Medulla oblongata (tissue), 1 donor: ENCODE data around the gene TAC3.
"Not testable (repeated sequence)": the region's sequence is repeated elsewhere in the genome, so short reads cannot be mapped to it uniquely, and the experiment has no call there.

ENCODE experiments used
- DNase-seq: peaks from one replicate; pipeline ENCODE4 v3.0.0-alpha.2; 2015; ENCODE audit errors: extremely low spot score

TAC3 gene

GRCh38 chr12:57016348-57016747, at the start of gene TAC3:
TAC3 (minus strand) TSS chr12:57016529; CDS start chr12:57015797, 732 bp downstream.
- no peak for DNase-seq

GRCh38 chr12:57063991-57064685, 47.8 kb upstream of the TAC3 start:
- DNase-seq = peak; percentile 56

GRCh38 chr12:57058454-57058853, 42.1 kb upstream of the TAC3 start:
- DNase-seq = no peak

DNA sequence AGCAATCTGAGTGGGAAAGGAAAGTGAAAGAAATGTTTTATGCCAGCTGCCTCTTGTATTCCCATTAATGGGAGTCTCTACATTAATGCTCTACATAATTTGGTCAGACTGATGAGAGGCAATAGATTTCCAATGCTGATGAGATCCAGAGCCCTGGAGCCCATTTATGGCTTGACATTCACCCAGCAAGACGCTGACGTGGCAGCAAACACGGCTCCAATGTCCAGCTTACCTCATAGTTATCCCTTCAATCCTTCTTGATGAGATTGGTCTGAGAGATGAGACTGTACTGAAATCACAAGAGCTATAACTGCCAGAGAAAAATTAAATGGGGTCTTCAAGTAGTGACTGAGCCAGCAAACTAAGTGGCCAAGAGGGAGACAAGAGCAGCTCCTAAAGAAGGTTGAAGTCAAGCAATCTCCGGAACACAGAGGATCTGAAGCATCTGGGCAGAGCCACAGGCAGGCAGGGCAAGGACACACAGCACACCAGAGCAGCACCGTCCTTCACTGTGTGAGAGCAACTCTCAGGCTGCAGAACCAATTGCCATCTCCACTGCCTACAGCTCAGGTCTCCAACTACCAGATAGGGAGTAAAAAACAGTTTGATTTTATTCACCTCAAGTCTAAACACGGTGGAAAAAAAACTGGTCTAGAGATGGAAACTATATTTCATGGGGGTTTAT, 40.9 kb upstream of the TAC3 start:
- no peak for DNase-seq

GRCh38 chr12:57055824-57056223, 39.5 kb upstream of the TAC3 start:
- DNase-seq = no peak

- DNase-seq = not testable (repeated sequence)
Observed at GRCh38 chr12:57053901-57054300, 37.6 kb upstream of the TAC3 start.

DNA sequence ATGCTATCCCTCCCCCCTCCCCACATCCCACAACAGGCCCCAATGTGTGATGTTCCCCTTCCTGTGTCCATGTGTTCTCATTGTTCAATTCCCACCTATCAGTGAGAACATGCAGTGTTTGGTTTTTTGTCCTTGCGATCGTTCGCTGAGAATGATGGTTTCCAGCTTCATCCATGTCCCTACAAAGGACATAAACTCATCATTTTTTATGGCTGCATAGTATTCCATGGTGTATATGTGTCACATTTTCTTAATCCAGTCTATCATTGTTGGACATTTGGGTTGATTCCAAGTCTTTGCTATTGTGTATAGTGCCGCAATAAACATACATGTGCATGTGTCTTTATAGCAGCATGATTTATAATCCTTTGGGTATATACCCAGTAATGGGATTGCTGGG, 36.8 kb upstream of the TAC3 start:
- not testable (repeated sequence) for DNase-seq

DNA sequence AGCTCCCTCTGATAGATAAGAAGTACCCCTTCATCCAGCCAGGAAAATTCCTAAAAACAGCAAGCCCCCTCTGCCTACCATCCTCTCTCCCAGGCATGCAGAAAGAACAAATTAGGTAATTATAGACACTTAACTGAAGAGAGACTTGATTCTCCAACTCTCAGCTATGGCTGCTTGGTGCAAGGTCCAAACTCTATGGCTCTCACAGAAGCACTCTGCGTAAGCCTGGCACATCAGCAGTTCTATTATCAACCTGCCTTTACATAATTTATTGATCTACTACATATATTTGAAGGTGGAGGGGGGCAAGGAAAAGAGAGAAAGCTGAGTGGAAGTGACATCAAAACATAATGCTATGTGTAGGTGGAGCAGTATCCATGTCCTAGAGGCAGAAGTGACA, 34.7 kb upstream of the TAC3 start:
- DNase-seq = no peak

DNA sequence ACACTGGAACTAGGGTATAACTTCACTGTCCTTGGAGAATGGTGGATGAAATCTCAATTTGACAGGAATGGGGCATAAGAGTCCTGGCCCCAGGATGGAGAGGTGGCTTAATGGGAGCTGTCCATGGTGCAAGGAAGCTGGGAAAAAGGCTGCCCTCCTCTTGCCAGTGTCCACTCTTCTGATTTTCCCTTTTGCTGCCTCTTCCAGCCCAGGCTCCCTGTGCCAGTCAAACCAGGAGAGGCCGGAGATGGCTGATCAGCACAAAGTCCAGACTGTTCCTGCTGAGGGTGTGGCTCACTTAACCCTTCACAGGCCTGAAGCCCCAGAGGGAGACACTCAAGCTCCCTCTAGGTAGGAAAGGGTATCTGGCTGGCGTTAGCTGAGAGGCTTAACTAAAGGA, 33.6 kb upstream of the TAC3 start, which contains the start of gene MYO1A:
TSS of gene MYO1A (minus strand) at position 240 of the 400 bp plus-strand sequence. CDS start 1,806 bp downstream, outside the sequence.
- DNase-seq = no peak

- DNase-seq = no peak
Observed at GRCh38 chr12:57049119-57049446, 32.8 kb upstream of the TAC3 start.

DNA sequence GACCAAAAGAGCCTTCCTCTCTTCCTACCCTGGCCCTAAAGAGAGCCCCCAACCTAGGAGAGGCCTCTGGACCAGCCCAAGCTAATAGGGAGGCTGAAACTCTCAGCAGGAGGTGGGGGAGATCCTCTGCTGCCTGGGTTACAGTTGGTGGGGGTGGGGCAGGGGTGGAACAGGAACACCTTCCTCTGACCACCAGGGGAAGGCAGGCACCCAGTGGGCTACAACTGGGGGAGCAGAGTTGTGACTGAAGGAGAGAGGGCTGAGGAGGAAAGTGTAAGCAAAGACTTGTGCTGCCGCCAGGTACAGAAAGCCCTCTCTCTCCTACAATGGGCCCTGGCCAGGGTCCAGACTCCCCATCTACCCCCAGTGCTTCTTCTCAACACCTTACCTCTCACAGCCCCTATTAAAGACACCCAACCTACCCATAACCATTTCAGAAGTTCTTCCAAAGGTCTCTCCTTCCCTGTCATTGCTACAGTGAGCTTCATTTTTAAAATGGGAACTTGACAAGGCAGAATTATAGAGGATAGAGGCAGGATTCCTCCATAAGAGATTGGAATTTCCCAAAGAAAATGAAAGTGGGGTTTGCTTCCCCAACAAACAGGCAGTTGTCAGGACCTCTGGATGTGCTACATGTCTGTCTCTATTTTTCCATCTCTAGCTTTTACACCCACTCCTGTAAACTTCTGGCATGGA, 32.2 kb upstream of the TAC3 start:
- DNase-seq = no peak

DNA sequence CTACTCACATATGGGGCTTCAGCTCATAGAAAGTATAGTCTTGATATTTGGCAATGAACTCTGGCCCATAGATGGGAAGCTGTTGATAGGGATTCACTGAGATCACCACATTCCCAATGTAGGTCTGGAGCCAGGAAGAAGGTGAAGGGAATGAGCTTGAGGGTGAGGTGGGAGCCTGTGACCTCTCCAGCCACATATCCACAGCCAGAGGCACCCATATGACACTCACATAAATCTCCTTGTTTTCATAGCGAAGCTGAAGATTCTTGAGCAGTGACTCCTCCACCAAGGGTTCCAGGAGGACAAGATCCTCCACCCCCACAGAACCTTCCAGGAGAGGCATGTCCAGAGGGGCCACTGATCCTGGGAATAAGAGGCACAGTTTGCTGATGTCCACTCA, 31.7 kb upstream of the TAC3 start:
- DNase-seq = no peak

- peak; percentile 59 for DNase-seq
Observed at GRCh38 chr12:57046947-57047890, 30.9 kb upstream of the TAC3 start.

DNA sequence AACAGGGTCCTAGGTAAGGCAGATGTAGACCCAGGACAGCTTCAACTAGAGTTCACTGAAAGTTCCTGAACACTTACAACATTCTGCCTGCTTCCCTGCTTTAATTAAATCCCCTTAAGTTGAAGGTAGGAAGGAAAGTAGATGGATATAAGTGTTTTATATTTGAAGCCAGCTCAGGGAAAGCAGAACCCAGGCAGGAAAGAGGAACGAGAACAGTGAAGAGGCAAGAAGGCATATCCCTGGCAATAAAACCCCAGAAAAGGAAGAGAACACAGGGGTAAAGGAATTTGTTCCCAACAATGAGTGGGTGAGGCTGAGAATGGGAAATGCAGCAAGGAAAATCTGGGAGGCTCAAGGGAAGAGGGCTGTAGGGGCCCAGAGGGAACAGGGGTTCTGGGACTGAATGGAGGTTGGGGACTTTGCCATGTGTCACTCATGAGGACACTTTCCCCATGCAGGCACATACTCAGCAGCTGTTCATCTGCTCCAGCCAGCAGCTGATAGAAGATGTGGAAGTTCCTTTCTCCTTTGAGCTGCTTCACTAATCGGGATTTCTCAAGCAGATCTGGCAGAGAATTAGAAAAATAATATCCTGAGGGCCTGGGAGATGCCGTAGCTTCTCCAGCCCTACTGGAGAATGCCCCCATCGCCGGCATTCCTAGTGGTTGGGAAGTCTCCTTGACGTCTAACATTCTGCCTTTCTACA, 29.9 kb upstream of the TAC3 start:
- peak; percentile 62 for DNase-seq

- DNase-seq = no peak
Observed at GRCh38 chr12:57044889-57045288, 28.6 kb upstream of the TAC3 start.

DNA sequence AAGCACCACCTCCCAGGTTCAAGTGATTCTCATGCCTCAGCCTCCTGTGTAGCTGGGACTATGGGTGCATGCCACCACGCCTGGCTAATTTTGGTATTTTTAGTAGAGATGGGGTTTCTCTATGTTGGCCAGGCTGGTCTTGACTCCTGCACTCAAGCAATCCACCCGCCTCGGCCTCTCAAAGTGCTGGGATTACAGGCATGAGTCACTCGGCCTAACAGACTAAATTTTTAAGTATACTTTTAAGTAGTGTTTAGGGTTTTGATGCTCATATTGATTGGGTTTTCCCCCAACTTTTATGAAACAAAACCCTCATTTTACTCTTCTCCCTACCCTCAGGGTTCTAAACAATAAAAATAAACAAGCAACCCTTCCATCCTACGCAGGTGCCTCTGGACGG, 28.1 kb upstream of the TAC3 start:
- no peak for DNase-seq

DNA sequence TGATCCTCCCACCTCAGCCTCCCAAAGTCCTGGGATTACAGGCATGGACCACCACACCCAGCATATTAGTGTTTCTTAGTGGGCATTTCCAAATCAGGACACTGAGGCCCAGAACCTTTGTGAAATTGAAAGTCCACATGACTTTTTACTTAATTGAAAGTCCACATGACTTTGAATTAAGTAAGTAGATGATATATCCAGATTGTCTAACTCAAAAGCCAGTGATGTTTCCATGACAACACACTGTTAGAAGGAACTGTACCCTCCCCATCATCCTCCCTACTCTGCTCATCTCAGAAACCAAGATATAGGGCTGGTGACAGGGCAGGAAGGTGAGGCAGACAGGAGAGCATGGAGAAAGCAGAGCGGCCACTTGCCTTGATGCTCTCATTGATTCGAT, 26.4 kb upstream of the TAC3 start:
- DNase-seq = no peak

- DNase-seq = no peak
Observed at GRCh38 chr12:57040750-57041149, 24.4 kb upstream of the TAC3 start.

GRCh38 chr12:57040211-57040610, 23.9 kb upstream of the TAC3 start:
- no peak for DNase-seq

DNA sequence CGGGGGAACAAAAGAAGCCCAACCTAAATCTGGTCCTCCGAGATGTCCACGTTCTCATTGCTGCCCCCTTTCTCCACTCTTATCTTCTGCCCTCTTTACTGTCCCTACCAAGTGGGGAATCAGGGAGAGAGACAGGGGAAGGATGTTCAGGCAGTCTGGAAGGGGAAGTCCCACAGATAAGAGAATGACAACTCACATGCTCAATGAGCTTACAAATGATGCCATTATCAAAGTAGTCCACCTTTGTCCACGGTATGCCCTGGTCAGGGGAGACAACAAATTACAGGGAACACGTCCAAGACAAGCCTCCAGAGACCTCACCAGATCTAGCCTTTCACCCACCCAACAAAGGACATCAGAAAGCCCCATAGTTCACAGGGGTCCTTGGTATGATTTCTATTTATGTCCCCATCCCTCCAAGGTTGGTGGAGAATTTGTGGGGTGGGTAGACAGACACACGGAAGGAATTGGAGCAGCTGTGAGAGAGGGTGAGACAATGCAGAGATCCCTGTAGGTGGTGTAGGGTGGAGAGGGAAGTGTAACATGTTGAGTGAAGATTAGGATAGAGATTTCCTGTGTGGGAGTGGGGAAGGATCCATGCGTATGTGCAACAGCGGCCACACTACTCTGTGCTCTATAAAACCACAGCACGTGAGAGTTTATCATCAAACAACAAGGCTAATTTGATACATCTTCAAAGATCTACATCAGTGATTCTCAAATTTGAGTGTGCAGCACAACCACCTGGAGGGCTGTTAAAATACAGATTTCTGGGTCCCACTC, 22.9 kb upstream of the TAC3 start:
- DNase-seq = no peak
